HepG2 (cell line): ENCODE results near the gene PCGF3. TPM values are rescaled to one million over a fixed set of nuclear protein-coding genes. Genes with fewer than 3 reads are reported as not detected.
A peak's percentile ranks its signal among the peaks of the same experiment; 100 is the strongest.

Source experiments
- AHDC1 ChIP-seq: sonication (generic); formaldehyde crosslinking; IDR thresholded peaks from 2 replicates; pipeline ENCODE4 v1.5.1; 2020; ENCODE audit warnings: mild to moderate bottlenecking, missing genetic modification reagents, borderline replicate concordance
- AKAP8 ChIP-seq: sonication (generic); formaldehyde crosslinking; IDR thresholded peaks from 2 replicates; pipeline ENCODE4 v1.5.1; 2020; ENCODE audit warnings: mild to moderate bottlenecking, missing genetic modification reagents
- CHD2 ChIP-seq: IDR thresholded peaks from 2 replicates; pipeline ENCODE4 v1.6.1; 2011; ENCODE audit warnings: low read depth, low read length, improper control_type of control experiment
- GZF1 ChIP-seq: sonication (generic); formaldehyde crosslinking; IDR thresholded peaks from 2 replicates; pipeline ENCODE4 v1.5.1; 2020; ENCODE audit warnings: mild to moderate bottlenecking, missing genetic modification reagents
- HOXA5 ChIP-seq: sonication (generic); formaldehyde crosslinking; IDR thresholded peaks from 2 replicates; pipeline ENCODE4 v1.4.0; 2020; ENCODE audit warnings: missing genetic modification reagents
- IKZF1 ChIP-seq: fragments of 450-650 bp; IDR thresholded peaks from 2 replicates; pipeline ENCODE4 v1.7.1; 2016
- NPAS2 ChIP-seq: sonication (generic); formaldehyde crosslinking; IDR thresholded peaks from 2 replicates; pipeline ENCODE4 v1.8.0; 2022; ENCODE audit warnings: mild to moderate bottlenecking, missing genetic modification reagents, borderline replicate concordance
- NR3C1 ChIP-seq: sonication (generic); formaldehyde crosslinking; IDR thresholded peaks from 2 replicates; pipeline ENCODE4 v1.4.0; 2020; ENCODE audit warnings: missing genetic modification reagents
- PAXIP1 ChIP-seq: sonication (generic); formaldehyde crosslinking; conservative IDR thresholded peaks from 2 replicates; pipeline ENCODE4 v1.4.0; 2020; ENCODE audit warnings: mild to moderate bottlenecking, missing genetic modification reagents, moderate library complexity
- SIN3A ChIP-seq: IDR thresholded peaks from 2 replicates; pipeline ENCODE4 v1.6.1; 2011; ENCODE audit warnings: low read depth, mild to moderate bottlenecking, control low read depth, low read length, borderline replicate concordance
- THAP11 ChIP-seq: IDR thresholded peaks from 2 replicates; pipeline ENCODE4 v1.6.1; 2016; ENCODE audit warnings: missing biosample characterization, missing genetic modification reagents
- TIGD3 ChIP-seq: sonication (generic); formaldehyde crosslinking; IDR thresholded peaks from 2 replicates; pipeline ENCODE4 v1.5.1; 2020; ENCODE audit warnings: mild to moderate bottlenecking, missing genetic modification reagents, borderline replicate concordance
- U2AF2 ChIP-seq: fragments of 200-400 bp; formaldehyde crosslinking; IDR thresholded peaks from 2 replicates; pipeline ENCODE4 v1.6.1; 2017; ENCODE audit warnings: low read depth, mild to moderate bottlenecking, low read length
- XRCC5 ChIP-seq: fragments of 200-400 bp; formaldehyde crosslinking; optimal IDR thresholded peaks from 2 replicates; pipeline ENCODE3; 2017; ENCODE audit warnings: mild to moderate bottlenecking, low read length
- ZNF20 ChIP-seq: sonication (generic); formaldehyde crosslinking; IDR thresholded peaks from 2 replicates; pipeline ENCODE4 v1.4.0; 2020; ENCODE audit warnings: mild to moderate bottlenecking, moderate library complexity, missing genetic modification reagents
- ZNF354B ChIP-seq: sonication (generic); formaldehyde crosslinking; IDR thresholded peaks from 2 replicates; pipeline ENCODE4 v1.8.0; 2022; ENCODE audit warnings: mild to moderate bottlenecking, missing genetic modification reagents
- ZNF850 ChIP-seq: sonication (generic); formaldehyde crosslinking; conservative IDR thresholded peaks from 2 replicates; pipeline ENCODE4 v1.9.0; 2021; ENCODE audit warnings: mild to moderate bottlenecking, missing genetic modification reagents
- ZXDC ChIP-seq: sonication (generic); formaldehyde crosslinking; IDR thresholded peaks from 2 replicates; pipeline ENCODE4 v1.5.0; 2020; ENCODE audit warnings: mild to moderate bottlenecking, missing genetic modification reagents
- polyA plus RNA-seq, 8 experiments: library from polyadenylated mRNA; depleted of rRNA in 3 of 8; stranded (reverse) in 7 of 8; unstranded in 1 of 8; fragments of >200 nt; fragmentation: Illumina TruSeq in 4 of 8; extraction: Trizol in 4 of 8; gene quantifications; 2 replicates each; pipeline versions ENCODE4 v1.2.1 to v1.2.3, GENCODE V29; 2011 to 2016; ENCODE audit warnings: low read depth in 4 of 8, missing spikeins in 1 of 8, mixed read lengths in 1 of 8; ENCODE audit not compliant: insufficient read depth in 1 of 8
- total RNA-seq, 5 experiments: library from RNA; depleted of rRNA; stranded (reverse); fragments of >200 nt; fragmentation: Illumina TruSeq; extraction: Trizol; gene quantifications; 2 replicates each; pipeline ENCODE4 v1.2.3, GENCODE V29; 2016; ENCODE audit warnings: low read depth in 1 of 5

The PCGF3 gene
- total and polyA plus RNA-seq, 2 of the 13 experiments (the other 11 are each of a cell fraction or from before 2014, with no cell fraction given), result 28.6 to 66.2 TPM

GRCh38 chr4:788006-788635 lies 82.5 kb downstream of the PCGF3 start (continued):
- TF ChIP-seq ZXDC (CRISPR knock-in tag), result no peak
- no peak for TF ChIP-seq AHDC1
- TF ChIP-seq GZF1 (CRISPR knock-in tag), result no peak
- TF ChIP-seq HOXA5 (CRISPR knock-in tag), result no peak
- TF ChIP-seq ZNF20, result no peak
- TF ChIP-seq AKAP8, result peak; percentile 91
- no peak for TF ChIP-seq XRCC5
- no peak for TF ChIP-seq ZNF354B
- TF ChIP-seq THAP11 (CRISPR knock-in tag), result no peak
- no peak for TF ChIP-seq IKZF1
- TF ChIP-seq NR3C1 (CRISPR knock-in tag), result no peak
- no peak for TF ChIP-seq CHD2
- TF ChIP-seq TIGD3 (CRISPR knock-in tag), result no peak
- TF ChIP-seq U2AF2, result no peak
- no peak for TF ChIP-seq SIN3A
- TF ChIP-seq ZNF850 (CRISPR knock-in tag), result no peak
- no peak for TF ChIP-seq NPAS2
- no peak for TF ChIP-seq PAXIP1
